GM11168 (cell line): ENCODE results near the gene ZFP36L2.

Experiments
- in situ Hi-C: fragments of 300-500 bp; cut with MboI; formaldehyde crosslinking; loops from one replicate; pipeline ENCODE4 v1.12.0; 2022; ENCODE audit warnings: low sequenced_read_pairs; ENCODE audit not compliant: unreplicated experiment

The ZFP36L2 gene

GRCh38 chr2:43225093-43225787, 1.2 kb downstream of the ZFP36L2 start:
- in situ Hi-C loops: loop anchor here (5.0 kb wide), 1 partner anchor 278 kb away; no protein-coding TSS in a partner anchor

- in situ Hi-C loops: loop anchor here (5.0 kb wide), 1 partner anchor 277 kb away; no protein-coding TSS in a partner anchor
These were observed 1.8 kb downstream of the ZFP36L2 start for GRCh38 chr2:43224571-43225092.

- in situ Hi-C loops: no loop called here
These were observed 2.3 kb downstream of the ZFP36L2 start for GRCh38 chr2:43224131-43224570.

GRCh38 chr2:43223521-43224001, 2.8 kb downstream of the ZFP36L2 start:
- in situ Hi-C loops: no loop called here

GRCh38 chr2:43222475-43223309, 3.7 kb downstream of the ZFP36L2 start:
- in situ Hi-C loops: no loop called here

GRCh38 chr2:43221763-43222474, 4.5 kb downstream of the ZFP36L2 start:
- in situ Hi-C loops: no loop called here

- in situ Hi-C loops: no loop called here
These were observed 5.2 kb downstream of the ZFP36L2 start for GRCh38 chr2:43221124-43221762.

GRCh38 chr2:43220760-43221123, 5.7 kb downstream of the ZFP36L2 start:
- in situ Hi-C loops: no loop called here

- in situ Hi-C loops: no loop called here
These were observed 6.1 kb downstream of the ZFP36L2 start for GRCh38 chr2:43220229-43220751.

- in situ Hi-C loops: no loop called here
These were observed 6.8 kb downstream of the ZFP36L2 start for GRCh38 chr2:43219383-43220228.

- in situ Hi-C loops: no loop called here
These were observed 7.6 kb downstream of the ZFP36L2 start for GRCh38 chr2:43218702-43219382.

- in situ Hi-C loops: no loop called here
These were observed 8.2 kb downstream of the ZFP36L2 start for GRCh38 chr2:43218155-43218701.

- in situ Hi-C loops: no loop called here
These were observed 8.9 kb downstream of the ZFP36L2 start for GRCh38 chr2:43217228-43218154.

GRCh38 chr2:43216629-43217028, 9.8 kb downstream of the ZFP36L2 start:
- in situ Hi-C loops: no loop called here

- in situ Hi-C loops: no loop called here
These were observed 10.6 kb downstream of the ZFP36L2 start for GRCh38 chr2:43215673-43216255.

GRCh38 chr2:43214253-43214652, 12.2 kb downstream of the ZFP36L2 start:
- in situ Hi-C loops: no loop called here

GRCh38 chr2:43212931-43213330, 13.5 kb downstream of the ZFP36L2 start:
- in situ Hi-C loops: no loop called here
